Adrenal gland (tissue), 5 donors: ENCODE measurements around the gene PHF12.

ENCODE experiments used
- CTCF ChIP-seq, 6 experiments: fragments of 450-650 bp in 4 of 6; fragments of 200-600 bp in 2 of 6; sonication (generic) in 1 of 6; IDR thresholded peaks; 1 replicate in 5 of 6; 2 replicates in 1 of 6; pipeline versions ENCODE4 v1.5.1 to v1.8.0; 2016 to 2021; ENCODE audit warnings: antibody characterized with exemption in 6 of 6, mild to moderate bottlenecking in 2 of 6, moderate library complexity in 1 of 6
- POLR2A ChIP-seq, 2 donors: fragments of 450-650 bp; IDR thresholded peaks; one replicate each; pipeline ENCODE4 v1.6.1; 2017; ENCODE audit warnings: antibody characterized with exemption in 2 of 2, mild to moderate bottlenecking in 2 of 2, moderate library complexity in 1 of 2
- donor health status: DM: no; HTN: no; CAD: no.

GRCh38 chr17:28963841-28964240 is 12.5 kb upstream of the PHF12 start:
- TF ChIP-seq CTCF (IDR thresholded peaks at IDR 0.05), result no peak
- TF ChIP-seq POLR2A (IDR thresholded peaks at IDR 0.05), result no peak
